ENCODE measurements around the gene RAD9B.
"Not testable (repeated sequence)": the region's sequence is repeated elsewhere in the genome, so short reads cannot be mapped to it uniquely, and the experiment has no call there.

RAD9B gene

DNA sequence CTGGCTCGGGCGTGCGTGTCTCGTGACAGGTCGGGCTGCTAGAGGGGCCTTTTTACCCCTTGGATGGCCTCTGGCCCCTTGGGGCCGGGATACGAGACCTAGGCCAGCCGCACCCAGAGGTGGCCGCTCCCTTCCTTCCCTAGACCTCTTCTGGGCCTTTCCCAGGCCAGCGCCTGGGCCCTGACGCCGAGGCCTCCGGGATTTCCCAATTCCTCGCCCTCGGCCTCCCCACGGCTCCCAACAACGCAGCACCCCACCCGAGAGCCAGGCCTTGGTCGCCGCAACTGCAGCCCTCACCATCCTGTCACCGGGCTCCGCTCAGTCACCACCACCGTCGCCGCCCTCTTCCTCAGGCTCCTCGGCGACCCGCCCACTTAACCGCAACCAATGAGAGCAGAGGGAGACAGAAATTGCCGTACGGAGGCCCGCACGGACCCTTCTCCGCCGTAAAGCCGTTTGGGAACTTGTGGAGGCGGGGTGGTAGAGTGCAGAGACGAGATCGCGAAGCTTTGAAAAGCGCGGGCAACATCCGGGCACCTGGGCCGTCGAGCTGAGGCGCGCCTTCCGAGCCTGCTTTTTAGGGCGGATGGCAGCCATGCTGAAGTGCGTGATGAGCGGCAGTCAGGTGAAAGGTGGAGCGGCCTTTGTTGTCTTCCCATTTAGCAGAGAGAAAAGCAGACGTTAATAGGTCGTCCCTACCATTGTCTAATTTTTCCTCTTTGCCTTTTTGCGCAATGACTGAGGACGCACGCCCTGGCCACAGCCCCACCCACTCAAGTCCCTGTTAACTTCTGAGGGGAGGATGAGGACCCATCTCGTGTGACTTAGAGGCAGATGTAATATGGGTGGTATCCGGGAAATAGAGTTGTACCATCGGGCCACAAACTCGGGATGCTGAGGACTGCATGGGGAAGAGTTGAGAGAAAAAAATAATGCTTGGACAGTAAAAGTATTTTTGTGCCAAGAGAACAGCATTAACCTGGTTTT, at the start of gene RAD9B, which contains the start of gene VPS29:
RAD9B (plus strand) TSS at position 580 of the 987 bp plus-strand sequence; CDS start at position 587, 7 bp downstream.
VPS29 (minus strand) TSS at position 360 of the 987 bp plus-strand sequence; CDS start at position 300, 60 bp downstream.
- no peaks in the 10 kb centered on the region for H3K9me3 ChIP-seq (replicated peaks in 1 of 11)
- peak within 1 kb of the TSS; percentile 83 to 97 (median 93) for H3K4me2 ChIP-seq
- TF ChIP-seq Cebpa-rat (IDR thresholded peaks at IDR 0.05), result no peak
- peak within 1 kb of the TSS; percentile 72 to 98 (median 88) for H3K4me3 ChIP-seq
- H3K4me1 ChIP-seq, result peaks cover 21 to 41% (median 32%) of the 10 kb centered on the region in 10 experiments
- peaks cover 0 to 21% (median 5%) of the 10 kb centered on the region in 11 experiments; a peak in 8 of 22 replicates for H4K20me1 ChIP-seq
- H3K36me3 ChIP-seq, result peaks cover 4 to 35% (median 22%) of the 10 kb centered on the region in 11 experiments; a peak in 19 of 22 replicates
- H3K9ac ChIP-seq, result peak within 1 kb of the TSS; percentile 93 to 98 (median 98)
- peak within 1 kb of the TSS; percentile 93 to 98 (median 97) for H3K27ac ChIP-seq
- H3K27me3 ChIP-seq, result no peaks in the 10 kb centered on the region

DNA sequence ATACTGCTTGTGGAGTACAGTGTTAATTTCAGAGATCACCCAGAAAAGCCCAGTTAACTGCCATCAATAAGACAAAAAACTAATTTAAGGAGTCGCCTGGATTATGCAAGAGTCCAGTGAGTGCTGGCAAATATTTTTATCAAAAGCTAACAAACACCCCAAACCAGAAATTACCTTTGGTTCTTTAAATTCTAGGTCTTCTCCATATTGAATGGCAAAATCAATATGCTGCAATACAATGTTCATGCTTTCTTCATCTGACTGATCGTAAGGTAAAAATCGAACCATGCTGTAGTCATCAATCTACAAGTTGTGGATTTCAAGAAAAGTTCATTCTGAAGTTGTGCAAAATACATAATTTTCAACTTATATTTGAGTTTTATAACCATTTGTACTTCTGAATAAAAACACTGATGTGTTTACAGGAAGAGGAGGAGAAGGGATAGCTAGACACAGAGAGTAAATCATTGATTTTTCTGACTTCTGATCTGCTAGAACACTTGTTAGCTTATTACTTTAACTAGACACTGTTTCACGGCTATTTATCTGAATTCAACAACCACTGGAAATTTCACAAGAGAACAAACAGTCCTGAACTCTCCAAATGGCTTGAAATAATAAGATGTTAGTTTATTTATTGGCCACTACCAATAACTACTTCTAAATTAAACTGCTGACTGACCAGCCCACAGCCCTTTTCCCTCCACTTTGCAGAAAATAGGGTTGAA, 48.4 kb upstream of the RAD9B start:
- Histone ChIP-seq H3K9me3 (replicated peaks in 1 of 11) (no peaks in the 10 kb centered on the region), H3K36me3 (peaks cover 31 to 76% (median 68%) of the 10 kb centered on the region in 11 experiments), H3K4me2 (peak overlapping the region in 6 of 11 experiments; percentile 78 to 95 (median 91); a peak in 10 of 22 replicates), H4K20me1 (peaks cover 0 to 8% (median 2%) of the 10 kb centered on the region in 11 experiments; a peak in 8 of 22 replicates), H3K27ac (peak overlapping the region in 10 of 11 experiments; percentile 91 to 99 (median 96); a peak in 20 of 22 replicates), H3K9ac (peak overlapping the region in 5 of 11 experiments; percentile 8 to 83 (median 81); a peak in 6 of 22 replicates), H3K4me3 (no peak overlapping the region), H3K27me3 (no peaks in the 10 kb centered on the region), H3K4me1 (peaks cover 41 to 83% (median 76%) of the 10 kb centered on the region in 10 experiments)
- no peak for TF ChIP-seq Cebpa-rat (IDR thresholded peaks at IDR 0.05)

DNA sequence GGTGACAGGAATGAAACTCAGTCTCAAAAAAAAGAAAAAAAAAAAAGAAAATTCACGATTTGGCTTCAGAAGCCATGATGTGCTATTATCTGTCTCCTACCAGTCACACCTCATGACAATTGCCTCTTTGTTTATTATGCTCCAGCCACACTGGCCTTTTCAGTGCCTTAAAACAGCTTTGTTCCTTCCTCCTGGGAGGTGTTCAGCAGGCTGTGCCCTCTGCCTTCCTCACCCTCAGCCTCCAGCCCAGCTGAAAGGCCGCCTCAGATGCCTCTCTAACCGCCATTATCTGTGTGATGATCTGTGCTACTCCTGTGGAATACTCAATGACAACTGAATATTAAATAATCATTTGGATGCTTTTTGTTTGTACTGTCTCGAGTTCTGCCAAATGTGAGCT, 43.4 kb upstream of the RAD9B start:
- Histone ChIP-seq H3K9me3 (replicated peaks in 1 of 11) (no peaks in the 10 kb centered on the region), H3K27ac (peak overlapping the region; percentile 91 to 99 (median 96); a peak in 21 of 22 replicates), H3K4me3 (no peak overlapping the region), H4K20me1 (no peaks in the 10 kb centered on the region), H3K9ac (peak overlapping the region in 6 of 11 experiments; percentile 0 to 85 (median 48); a peak in 8 of 22 replicates), H3K4me2 (peak overlapping the region in 7 of 11 experiments; percentile 72 to 94 (median 88); a peak in 13 of 22 replicates), H3K27me3 (no peaks in the 10 kb centered on the region), H3K4me1 (peaks cover 35 to 77% (median 62%) of the 10 kb centered on the region in 10 experiments), H3K36me3 (peaks cover 64 to 92% (median 87%) of the 10 kb centered on the region in 11 experiments)
- TF ChIP-seq Cebpa-rat (IDR thresholded peaks at IDR 0.05), result no peak

DNA sequence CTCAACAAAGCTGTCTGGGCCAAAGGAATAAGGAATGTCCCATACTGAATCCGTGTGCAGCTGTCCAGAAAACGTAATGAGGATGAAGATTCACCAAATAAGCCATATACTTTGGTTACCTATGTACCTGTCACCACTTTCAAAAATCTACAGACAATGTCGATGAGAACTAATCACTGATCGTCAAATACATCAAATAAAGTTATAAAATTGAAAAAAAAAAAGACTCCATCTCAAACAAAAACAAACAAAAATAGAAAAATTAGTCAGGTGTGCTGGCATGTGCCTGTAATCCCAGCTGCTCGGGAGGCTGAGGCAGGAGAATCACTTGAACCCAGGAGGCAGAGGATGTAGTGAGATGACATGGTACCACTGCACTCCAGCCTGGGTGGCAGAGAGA, 40.9 kb upstream of the RAD9B start:
- not testable (repeated sequence) for H4K20me1 ChIP-seq; H3K9me3 ChIP-seq (replicated peaks in 1 of 11); H3K27me3 ChIP-seq; H3K4me3 ChIP-seq
- Histone ChIP-seq H3K36me3 (peaks cover 76 to 94% (median 89%) of the 10 kb centered on the region in 11 experiments), H3K9ac (peak overlapping the region in 1 of 11 experiments; percentile 39; a peak in 3 of 22 replicates), H3K4me1 (peaks cover 22 to 77% (median 53%) of the 10 kb centered on the region in 10 experiments), H3K4me2 (0 out of 22 replicates have a peak overlapping the region, but pooled peaks of 1 of the 11 experiments have one; percentile 28), H3K27ac (peak overlapping the region in 4 of 11 experiments; percentile 9 to 20 (median 16); a peak in 4 of 22 replicates)

DNA sequence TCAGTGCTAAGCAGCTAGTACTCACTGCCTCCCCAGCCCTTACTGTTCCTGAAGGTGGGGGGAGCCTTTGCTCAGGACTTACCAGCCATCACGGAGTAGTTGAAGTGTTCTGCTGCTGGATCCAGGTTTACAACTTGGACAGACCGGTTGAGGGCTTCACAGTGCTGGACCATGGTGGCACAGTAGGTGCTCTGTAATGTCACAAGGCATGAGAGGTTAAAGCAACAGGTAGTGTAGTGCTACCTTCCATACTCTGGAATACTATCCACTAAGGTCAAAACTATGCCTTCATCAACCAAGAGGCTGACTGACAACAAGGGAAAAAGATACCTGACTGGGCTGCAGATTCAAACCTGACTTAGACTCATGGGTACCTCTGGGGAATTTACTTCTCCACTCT, 37.1 kb upstream of the RAD9B start:
- Histone ChIP-seq H4K20me1 (peaks cover 0 to 12% (median 0%) of the 10 kb centered on the region in 11 experiments; a peak in 2 of 22 replicates), H3K4me3 (no peak overlapping the region), H3K36me3 (peaks cover 55 to 65% (median 60%) of the 10 kb centered on the region in 11 experiments), H3K27me3 (no peaks in the 10 kb centered on the region), H3K27ac (peak overlapping the region in 8 of 11 experiments; percentile 14 to 100 (median 32); a peak in 11 of 22 replicates), H3K4me1 (peaks cover 20 to 61% (median 39%) of the 10 kb centered on the region in 10 experiments), H3K9ac (peak overlapping the region in 10 of 11 experiments; percentile 2 to 99 (median 34); a peak in 16 of 22 replicates), H3K4me2 (peak overlapping the region in 6 of 11 experiments; percentile 6 to 95 (median 58); a peak in 8 of 22 replicates), H3K9me3 (replicated peaks in 1 of 11) (no peaks in the 10 kb centered on the region)
- TF ChIP-seq Cebpa-rat (IDR thresholded peaks at IDR 0.05), result no peak

DNA sequence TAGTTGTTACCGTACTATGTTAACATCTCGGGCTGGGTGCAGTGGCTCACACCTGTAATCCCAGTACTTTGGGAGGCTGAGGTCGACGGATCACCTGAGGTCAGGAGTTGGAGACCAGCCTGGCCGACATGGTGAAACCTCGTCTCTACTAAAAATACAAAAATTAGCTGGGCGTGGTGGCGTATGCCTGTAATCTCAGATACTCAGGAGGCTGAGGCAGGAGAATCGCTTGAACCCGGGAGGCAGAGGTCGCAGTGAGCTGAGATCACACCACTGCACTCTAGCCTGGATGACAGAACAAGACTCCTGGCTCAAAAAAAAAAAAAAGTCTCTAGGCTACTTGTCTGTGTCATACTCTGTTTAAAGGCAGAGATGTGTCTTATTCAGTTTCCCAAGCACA, 36.4 kb upstream of the RAD9B start:
- Histone ChIP-seq H3K4me2 (peak overlapping the region in 7 of 11 experiments; percentile 82 to 95 (median 93); a peak in 10 of 22 replicates), H3K27ac (peak overlapping the region in 4 of 11 experiments; percentile 97 to 100 (median 98); a peak in 5 of 22 replicates)

DNA sequence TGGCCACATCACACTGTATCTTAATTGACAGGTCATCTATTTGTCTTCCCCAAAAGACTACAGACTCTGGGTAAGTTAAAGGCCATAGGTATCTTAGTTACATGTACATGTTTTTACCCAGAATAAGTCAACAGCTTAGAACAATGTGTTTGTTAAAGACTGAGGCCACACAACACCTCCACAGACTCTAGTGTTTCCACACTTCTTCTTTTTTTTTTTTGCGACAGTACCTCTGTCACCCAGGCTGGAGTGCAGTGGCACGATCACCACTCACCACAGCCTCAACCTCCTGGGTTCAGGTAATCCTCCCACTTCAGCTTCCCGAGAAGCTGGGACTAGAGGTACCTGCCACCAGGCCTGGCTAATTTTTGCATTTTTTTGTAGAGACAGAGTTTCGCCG, 35.3 kb upstream of the RAD9B start:
- TF ChIP-seq Cebpa-rat (IDR thresholded peaks at IDR 0.05), result no peak
- H3K27ac ChIP-seq, result peak overlapping the region; percentile 1 to 100 (median 98); a peak in 21 of 22 replicates

More for the DNA sequence above, 36.4 kb upstream of the RAD9B start:
- Histone ChIP-seq H4K20me1 (peaks cover 0 to 12% (median 0%) of the 10 kb centered on the region in 11 experiments; a peak in 2 of 22 replicates), H3K4me1 (peaks cover 26 to 66% (median 46%) of the 10 kb centered on the region in 10 experiments), H3K36me3 (peaks cover 47 to 65% (median 55%) of the 10 kb centered on the region in 11 experiments), H3K9ac (peak overlapping the region; percentile 8 to 99 (median 96); a peak in 15 of 22 replicates)
- H3K27me3 ChIP-seq; H3K4me3 ChIP-seq; H3K9me3 ChIP-seq (replicated peaks in 1 of 11): not testable (repeated sequence)

DNA sequence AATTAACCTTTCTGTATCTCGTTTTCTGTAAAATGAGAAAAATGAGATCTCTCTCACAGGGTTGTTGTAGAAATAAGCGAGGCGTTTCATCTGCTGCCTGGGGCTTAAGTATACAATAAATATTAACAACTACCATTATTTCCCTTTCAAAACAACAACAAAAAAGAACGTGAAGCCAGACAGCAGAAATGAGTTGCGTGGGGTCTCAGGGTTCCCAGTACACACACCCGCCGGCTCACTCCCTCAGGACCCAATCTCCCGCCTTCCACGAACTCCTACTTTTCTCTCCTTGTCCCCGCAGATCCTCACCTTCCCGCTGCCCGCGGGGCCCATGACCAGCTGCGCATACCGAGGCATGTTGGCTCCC, 34.3 kb upstream of the RAD9B start:
- H3K36me3 ChIP-seq, result peaks cover 27 to 60% (median 38%) of the 10 kb centered on the region in 11 experiments
- peak overlapping the region; percentile 70 to 100 (median 98) for H3K27ac ChIP-seq
- H3K9me3 ChIP-seq (replicated peaks in 1 of 11), result no peaks in the 10 kb centered on the region
- no peak for TF ChIP-seq Cebpa-rat (IDR thresholded peaks at IDR 0.05)
- H3K4me2 ChIP-seq, result peak overlapping the region; percentile 82 to 95 (median 93)
- H3K4me3 ChIP-seq, result peak overlapping the region; percentile 73 to 90 (median 81)
- peaks cover 29 to 70% (median 54%) of the 10 kb centered on the region in 10 experiments for H3K4me1 ChIP-seq
- H4K20me1 ChIP-seq, result peaks cover 0 to 12% (median 0%) of the 10 kb centered on the region in 11 experiments; a peak in 2 of 22 replicates
- H3K27me3 ChIP-seq, result no peaks in the 10 kb centered on the region
- H3K9ac ChIP-seq, result peak overlapping the region; percentile 89 to 99 (median 97)

More for the DNA sequence above, 35.3 kb upstream of the RAD9B start:
- no peaks in the 10 kb centered on the region for H3K27me3 ChIP-seq
- H3K9ac ChIP-seq, result peak overlapping the region; percentile 89 to 99 (median 97)
- H3K4me2 ChIP-seq, result peak overlapping the region; percentile 82 to 95 (median 93)
- H3K9me3 ChIP-seq (replicated peaks in 1 of 11), result no peaks in the 10 kb centered on the region
- H3K4me3 ChIP-seq, result peak overlapping the region; percentile 73 to 90 (median 81)
- peaks cover 26 to 69% (median 48%) of the 10 kb centered on the region in 10 experiments for H3K4me1 ChIP-seq
- peaks cover 0 to 12% (median 0%) of the 10 kb centered on the region in 11 experiments; a peak in 2 of 22 replicates for H4K20me1 ChIP-seq
- peaks cover 37 to 63% (median 45%) of the 10 kb centered on the region in 11 experiments for H3K36me3 ChIP-seq
